DMS53 (cell line): ENCODE data around the gene ZNF107.
"Not testable (repeated sequence)": the region's sequence is repeated elsewhere in the genome, so short reads cannot be mapped to it uniquely, and the experiment has no call there.

Experiments used
- DNase-seq: peaks from one replicate; lab custom pipeline; 2025; lab: John Stamatoyannopoulos, UW

ZNF107 gene

GRCh38 chr7:64643566-64643965 lies 22.4 kb upstream of the ZNF107 start:
- DNase-seq: no peak

DNA sequence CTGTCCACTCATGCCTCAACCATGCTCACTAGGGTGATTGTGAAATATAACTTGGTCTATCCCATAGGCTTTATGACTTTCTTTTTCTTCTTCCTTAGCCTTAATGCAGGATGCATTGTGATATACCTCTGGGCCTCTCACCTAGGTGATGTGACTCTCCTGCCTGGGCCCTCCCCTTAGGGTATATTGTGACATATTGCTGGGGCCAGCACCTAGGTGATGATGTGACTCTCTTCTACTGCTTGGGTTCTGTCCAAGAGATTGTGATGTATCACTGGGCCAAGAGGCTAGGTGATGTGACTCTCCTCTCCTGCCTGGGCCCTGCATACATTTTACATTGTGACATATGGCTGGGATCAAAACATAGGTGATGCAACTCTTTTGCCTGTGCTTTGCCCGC lies 14.7 kb upstream of the ZNF107 start:
- DNase-seq: no peak

- peak; percentile 25 for DNase-seq
Observed at GRCh38 chr7:64651632-64652165, 14.2 kb upstream of the ZNF107 start.

- DNase-seq: no peak
Observed at GRCh38 chr7:64653721-64654401, 12.1 kb upstream of the ZNF107 start.

DNA sequence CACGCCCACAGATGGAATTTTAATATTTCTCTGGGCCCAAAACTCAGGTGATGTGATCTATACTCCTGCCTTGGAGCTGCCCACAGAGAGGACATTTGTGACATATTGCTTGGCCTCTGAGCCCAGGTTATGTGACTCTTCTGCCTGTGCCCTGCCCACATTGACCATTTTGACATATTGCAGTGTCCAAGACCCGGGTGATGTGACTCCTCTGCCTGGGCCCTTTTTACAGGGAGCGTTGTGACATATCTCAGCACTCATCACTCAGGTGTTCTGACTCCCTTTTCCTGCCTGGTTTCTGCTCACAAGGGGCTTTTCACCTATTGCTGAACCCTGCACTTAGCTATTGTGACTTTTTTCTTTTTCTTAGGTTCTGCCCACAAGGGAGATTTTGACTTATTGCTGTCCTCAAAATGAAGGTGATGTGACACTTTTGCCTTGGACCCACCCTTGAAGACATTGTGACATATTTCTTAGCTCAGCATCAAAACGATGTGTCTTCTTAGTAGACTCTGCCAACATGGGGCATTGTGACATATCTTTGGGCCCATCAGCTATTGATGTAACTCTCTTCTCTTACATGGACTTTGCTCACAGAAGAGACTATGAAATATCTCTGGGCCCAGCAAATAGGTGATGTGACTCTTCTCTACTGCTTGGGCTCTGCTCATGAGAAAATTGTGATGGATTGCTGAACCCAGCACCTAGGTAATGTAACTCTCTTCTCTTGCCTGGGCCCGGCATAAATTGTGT lies 11.0 kb upstream of the ZNF107 start:
- no peak for DNase-seq

- DNase-seq: no peak
Observed at GRCh38 chr7:64655811-64656210, 10.1 kb upstream of the ZNF107 start.

DNA sequence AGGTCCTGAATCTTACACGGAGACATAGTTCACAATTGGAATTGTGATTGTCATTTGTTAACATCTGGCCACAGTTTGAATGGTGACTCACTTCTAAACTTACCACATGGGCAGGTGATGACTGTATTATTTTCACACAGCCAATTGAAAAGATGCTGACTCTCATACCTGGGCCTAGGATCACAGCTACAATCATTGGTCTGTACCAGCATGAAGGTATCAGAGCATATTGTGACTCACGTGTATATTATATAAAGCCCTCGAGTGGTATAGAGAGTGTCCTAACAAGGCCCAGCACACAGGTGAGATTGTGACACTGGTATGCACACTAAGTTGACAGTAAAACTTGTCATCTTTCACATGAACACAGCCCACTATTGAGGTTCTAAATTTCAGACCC lies 9.4 kb upstream of the ZNF107 start:
- peak; percentile 40 for DNase-seq

- not testable (repeated sequence) for DNase-seq
Observed at GRCh38 chr7:64662091-64662490, 3.8 kb upstream of the ZNF107 start.

GRCh38 chr7:64666663-64667050 lies 724 bp downstream of the ZNF107 start:
- no peak for DNase-seq

GRCh38 chr7:64667311-64667710 lies 1.4 kb downstream of the ZNF107 start:
- no peak for DNase-seq

DNA sequence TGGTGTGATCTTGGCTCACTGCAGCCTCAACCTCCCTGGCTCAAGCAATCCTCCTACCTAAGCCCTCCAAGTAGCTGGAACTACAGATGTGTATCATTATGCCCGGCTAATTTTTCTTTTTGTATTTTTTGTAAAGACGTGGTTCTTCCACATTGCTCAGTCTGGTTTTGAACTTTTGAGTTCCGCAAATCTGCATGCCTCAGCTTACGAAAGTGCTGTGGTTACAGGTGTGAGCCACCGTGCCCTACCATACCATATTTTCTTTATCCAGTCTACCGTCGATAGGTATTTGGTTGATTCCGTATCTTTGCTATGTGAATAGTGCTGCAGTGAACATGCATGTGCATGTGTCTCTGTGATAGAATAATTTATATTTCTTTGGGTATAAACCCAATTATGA lies 6.5 kb downstream of the ZNF107 start:
- DNase-seq: no peak

- DNase-seq: peak; percentile 15
Observed at GRCh38 chr7:64685091-64685490, 19.2 kb downstream of the ZNF107 start.

- DNase-seq: peak; percentile 65
Observed at GRCh38 chr7:64685741-64686140, 19.8 kb downstream of the ZNF107 start.

DNA sequence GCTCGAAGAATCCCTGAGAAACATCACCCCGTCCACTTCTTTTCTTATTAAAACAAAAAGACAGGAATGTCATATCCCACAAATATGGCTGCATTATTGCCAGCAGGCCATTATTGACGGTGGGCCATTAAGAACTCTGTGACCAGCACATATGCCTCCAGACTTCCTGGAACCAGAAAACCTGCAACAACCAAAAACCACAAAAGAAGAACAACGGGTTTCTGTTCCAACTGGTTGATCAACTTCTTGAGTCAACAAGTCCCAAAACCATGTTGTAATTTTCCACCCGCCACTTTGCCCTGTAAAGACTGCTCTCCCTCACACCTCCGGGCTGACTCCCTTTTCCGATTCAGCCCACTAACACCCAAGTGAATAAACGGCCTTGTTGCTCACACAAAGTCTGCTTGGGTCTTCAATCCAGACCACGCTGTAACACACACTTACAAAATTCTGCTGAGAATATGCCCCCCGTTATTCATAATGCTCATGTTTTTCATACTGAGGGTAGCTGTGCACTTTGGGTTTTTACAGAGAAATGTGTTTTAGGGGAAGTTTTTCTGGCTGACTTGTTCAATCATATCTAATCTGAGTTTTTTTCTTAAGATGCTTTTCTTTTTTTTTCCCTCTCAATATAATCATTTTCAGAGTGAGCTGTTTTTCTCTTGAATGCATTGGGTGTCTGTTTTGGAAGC lies 20.7 kb downstream of the ZNF107 start:
- DNase-seq: peak; percentile 71

GRCh38 chr7:64687249-64687648 lies 21.3 kb downstream of the ZNF107 start:
- no peak for DNase-seq

- no peak for DNase-seq
Observed at GRCh38 chr7:64688988-64689387, 23.1 kb downstream of the ZNF107 start.

GRCh38 chr7:64691831-64692230 lies 25.9 kb downstream of the ZNF107 start:
- DNase-seq: no peak

GRCh38 chr7:64697863-64698262 lies 31.9 kb downstream of the ZNF107 start:
- not testable (repeated sequence) for DNase-seq

GRCh38 chr7:64706625-64707292 lies 40.8 kb downstream of the ZNF107 start:
- no peak for DNase-seq

DNA sequence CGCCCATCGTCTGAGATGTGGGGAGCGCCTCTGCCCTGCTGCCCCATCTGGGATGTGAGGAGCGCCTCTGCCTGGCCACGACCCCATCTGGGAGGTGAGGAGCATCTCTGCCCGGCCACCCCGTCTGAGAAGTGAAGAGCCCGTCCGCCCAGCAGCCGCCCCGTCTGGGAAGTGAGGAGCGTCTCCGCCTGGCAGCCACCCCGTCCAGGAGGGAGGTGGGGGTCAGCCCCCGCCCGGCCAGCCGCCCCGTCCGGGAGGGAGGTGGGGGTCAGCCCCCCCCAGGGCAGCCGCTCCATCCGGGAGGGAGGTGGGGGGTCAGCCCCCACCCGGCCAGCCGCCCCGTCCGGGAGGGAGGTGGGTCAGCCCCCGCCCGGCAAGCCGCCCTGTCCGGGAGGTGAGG lies 52.0 kb downstream of the ZNF107 start:
- not testable (repeated sequence) for DNase-seq

DNA sequence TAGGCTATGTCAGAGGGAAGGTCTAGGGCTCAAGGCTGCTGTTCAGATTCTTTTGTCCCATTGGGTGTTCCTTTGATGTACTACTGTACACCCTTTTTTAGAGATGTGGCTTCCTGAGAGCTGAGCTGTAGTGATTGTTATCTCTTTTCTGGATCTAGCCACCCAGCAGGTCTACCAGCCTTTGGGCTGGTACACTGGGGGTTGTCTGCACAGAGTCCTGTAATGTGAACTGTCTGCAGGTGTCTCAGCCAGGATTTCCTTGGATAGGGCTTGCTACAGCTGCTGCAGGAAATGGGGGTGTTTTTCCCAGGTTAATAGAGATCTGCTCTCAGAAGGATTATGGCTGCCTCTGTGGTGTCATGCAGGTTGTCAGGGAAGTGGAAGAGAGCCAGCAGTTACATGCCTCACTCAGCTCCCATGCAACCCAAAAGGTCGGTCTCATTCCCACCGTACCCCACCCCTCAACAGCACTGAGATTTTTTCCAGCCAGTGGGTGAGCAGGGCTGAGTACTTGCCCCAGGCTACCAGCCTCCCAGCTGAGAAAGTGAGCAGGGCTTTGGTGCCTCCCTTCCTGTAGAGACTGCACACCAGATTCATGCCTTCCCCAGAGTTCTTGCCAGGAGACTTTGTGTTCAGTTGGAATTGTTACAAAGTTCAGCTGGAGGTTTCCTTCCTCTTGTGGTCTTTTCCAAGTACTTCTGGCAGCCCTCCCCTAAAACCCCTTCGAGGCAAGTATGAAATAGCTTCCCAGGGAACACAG lies 63.3 kb downstream of the ZNF107 start:
- no peak for DNase-seq
